Stimulated activated naive CD4-positive, alpha-beta T cell (primary cell): ENCODE measurements around the gene CHKA.

Source experiments
- DNase-seq, 6 experiments: peaks; one replicate each; lab custom pipeline; 2025; lab: John Stamatoyannopoulos, UW

CHKA gene

GRCh38 chr11:68071281-68072048, 49.7 kb downstream of the CHKA start:
- no peak for DNase-seq

- DNase-seq = no peak
These were observed 53.2 kb downstream of the CHKA start for GRCh38 chr11:68067991-68068390.

GRCh38 chr11:68066742-68067141, 54.4 kb downstream of the CHKA start:
- no peak for DNase-seq

GRCh38 chr11:68065841-68066240, 55.3 kb downstream of the CHKA start:
- no peak for DNase-seq

GRCh38 chr11:68064926-68065325, 56.3 kb downstream of the CHKA start:
- no peak for DNase-seq

- DNase-seq = no peak
These were observed 59.7 kb downstream of the CHKA start for GRCh38 chr11:68061508-68061907.

GRCh38 chr11:68057807-68058206, 63.4 kb downstream of the CHKA start:
- DNase-seq = no peak

GRCh38 chr11:68056317-68057285, 64.6 kb downstream of the CHKA start:
- DNase-seq = no peak

GRCh38 chr11:68053981-68054812, 67.0 kb downstream of the CHKA start:
- no peak for DNase-seq

- no peak for DNase-seq
These were observed 68.1 kb downstream of the CHKA start for GRCh38 chr11:68053117-68053516.

- DNase-seq = no peak
These were observed 68.9 kb downstream of the CHKA start for GRCh38 chr11:68052137-68052873.

GRCh38 chr11:68051191-68052136, 69.7 kb downstream of the CHKA start:
- DNase-seq = no peak

GRCh38 chr11:68050371-68050841, 70.8 kb downstream of the CHKA start:
- DNase-seq = no peak

GRCh38 chr11:68049509-68050370, 71.4 kb downstream of the CHKA start:
- DNase-seq = no peak

- no peak for DNase-seq
These were observed 72.3 kb downstream of the CHKA start for GRCh38 chr11:68048681-68049508.

GRCh38 chr11:68047437-68048290, 73.5 kb downstream of the CHKA start:
- DNase-seq = no peak

- no peak for DNase-seq
These were observed 76.3 kb downstream of the CHKA start for GRCh38 chr11:68044898-68045351.
